Mammary epithelial cell (primary cell): ENCODE measurements around the gene TMEM14A.

Source experiments
- EZH2 ChIP-seq: IDR thresholded peaks from 2 replicates; pipeline ENCODE4 v1.6.1; 2012; ENCODE audit warnings: low read length, inconsistent platforms, borderline replicate concordance
- TF ChIP-seq, protein P1 (sequence below), 2 donors: IDR thresholded peaks in 1 of 2; conservative IDR thresholded peaks in 1 of 2; 2 replicates each; pipeline ENCODE4 v1.5.1; 2011 to 2012; ENCODE audit warnings: inconsistent platforms in 2 of 2, low read length in 2 of 2, mild to moderate bottlenecking in 2 of 2, control low read depth in 1 of 2, low read depth in 1 of 2; ENCODE audit not compliant: insufficient read depth in 1 of 2; ENCODE audit errors: extremely low read depth in 1 of 2

DNA sequence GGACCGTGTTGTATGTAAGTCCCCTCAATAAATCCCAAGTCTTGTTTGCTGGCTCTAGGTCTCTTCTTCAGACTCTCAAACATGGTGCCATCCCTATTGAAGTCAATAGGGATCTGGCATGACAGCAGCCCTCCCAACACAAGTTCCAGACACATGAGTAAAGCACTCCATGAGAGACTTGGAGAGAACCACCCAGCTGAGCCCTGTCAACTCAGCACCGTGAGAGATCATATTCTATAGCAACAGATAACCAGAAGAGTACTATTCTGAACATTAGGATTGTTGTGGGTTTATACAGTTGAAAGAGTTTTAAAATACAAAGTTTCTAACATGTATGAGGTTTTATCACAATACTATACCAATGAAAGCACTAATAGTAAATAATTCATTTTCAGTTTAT is 23.5 kb downstream of the TMEM14A start:
- TF ChIP-seq, protein P1, sequence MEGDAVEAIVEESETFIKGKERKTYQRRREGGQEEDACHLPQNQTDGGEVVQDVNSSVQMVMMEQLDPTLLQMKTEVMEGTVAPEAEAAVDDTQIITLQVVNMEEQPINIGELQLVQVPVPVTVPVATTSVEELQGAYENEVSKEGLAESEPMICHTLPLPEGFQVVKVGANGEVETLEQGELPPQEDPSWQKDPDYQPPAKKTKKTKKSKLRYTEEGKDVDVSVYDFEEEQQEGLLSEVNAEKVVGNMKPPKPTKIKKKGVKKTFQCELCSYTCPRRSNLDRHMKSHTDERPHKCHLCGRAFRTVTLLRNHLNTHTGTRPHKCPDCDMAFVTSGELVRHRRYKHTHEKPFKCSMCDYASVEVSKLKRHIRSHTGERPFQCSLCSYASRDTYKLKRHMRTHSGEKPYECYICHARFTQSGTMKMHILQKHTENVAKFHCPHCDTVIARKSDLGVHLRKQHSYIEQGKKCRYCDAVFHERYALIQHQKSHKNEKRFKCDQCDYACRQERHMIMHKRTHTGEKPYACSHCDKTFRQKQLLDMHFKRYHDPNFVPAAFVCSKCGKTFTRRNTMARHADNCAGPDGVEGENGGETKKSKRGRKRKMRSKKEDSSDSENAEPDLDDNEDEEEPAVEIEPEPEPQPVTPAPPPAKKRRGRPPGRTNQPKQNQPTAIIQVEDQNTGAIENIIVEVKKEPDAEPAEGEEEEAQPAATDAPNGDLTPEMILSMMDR (conservative IDR thresholded peaks at IDR 0.05 in 1 of 2, IDR thresholded peaks at IDR 0.05 in 1 of 2; ENCODE audit: extremely low read depth in 1 of 2, insufficient read depth in 1 of 2, low read depth in 1 of 2, low read length in 2 of 2): no peak
- TF ChIP-seq EZH2: no peak
